ENCODE data around the gene PIK3C2G.
"Not testable (repeated sequence)": the region's sequence is repeated elsewhere in the genome, so short reads cannot be mapped to it uniquely, and the experiment has no call there.

Gene PIK3C2G

DNA sequence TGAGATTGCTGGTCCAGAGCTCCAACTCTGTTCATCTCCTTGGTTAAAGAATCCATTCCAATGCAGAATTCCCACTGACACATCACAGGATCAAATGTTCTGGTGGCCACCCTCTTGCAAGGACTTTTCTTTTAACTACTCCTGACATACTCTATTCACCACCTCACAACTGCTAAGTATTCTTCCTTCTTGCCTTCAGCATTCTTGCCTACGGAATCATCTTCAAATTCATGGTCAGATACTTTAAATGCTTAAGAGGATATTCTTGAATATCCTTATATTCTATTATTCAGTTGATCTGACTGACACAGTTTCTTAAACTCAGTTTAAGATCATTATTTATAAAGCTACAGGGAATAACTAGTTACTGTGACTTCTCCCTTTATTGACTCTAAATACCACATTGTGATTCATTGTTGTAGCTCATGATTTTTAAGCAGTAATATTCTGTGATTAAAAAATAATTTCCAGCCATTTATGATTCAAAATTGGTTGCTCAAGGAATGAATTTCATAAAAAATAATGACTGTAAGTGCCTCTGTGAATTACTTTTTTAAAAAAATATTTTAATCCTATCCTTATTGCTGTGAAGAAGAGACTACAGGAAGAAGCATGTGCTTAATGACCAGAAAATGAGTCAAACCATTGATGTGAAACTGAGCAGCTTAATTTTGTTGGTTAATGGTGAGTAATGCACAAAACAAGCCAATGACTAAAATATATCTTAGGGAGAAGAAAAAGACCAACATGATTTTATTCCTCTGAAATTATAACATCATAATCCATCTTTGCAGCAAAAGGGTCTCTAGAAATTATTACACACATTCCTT is 207.1 kb downstream of the PIK3C2G start:
- no peak for DNase-seq (ENCODE audit: low read depth in 2 of 2)

DNA sequence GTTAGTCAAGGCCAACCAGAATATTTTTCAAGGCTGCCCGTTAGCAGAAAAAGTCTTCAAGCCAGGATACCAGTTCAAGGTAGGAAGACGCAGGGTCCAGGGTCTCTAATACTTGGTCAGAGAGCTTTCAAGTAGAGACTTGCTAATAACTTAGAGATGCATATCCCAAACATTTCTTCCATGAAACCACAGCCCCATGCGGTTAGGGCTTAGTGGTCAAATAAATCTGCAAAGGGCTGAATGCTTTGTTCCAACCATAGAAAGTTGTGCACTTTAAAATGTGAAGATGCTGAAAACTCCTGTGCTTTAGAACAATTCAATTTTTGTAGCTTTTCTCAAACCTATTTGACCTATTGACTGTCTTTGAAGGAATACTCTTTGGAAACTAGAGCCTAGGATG is 208.9 kb downstream of the PIK3C2G start:
- no peak for DNase-seq (ENCODE audit: low read depth in 2 of 2)

DNA sequence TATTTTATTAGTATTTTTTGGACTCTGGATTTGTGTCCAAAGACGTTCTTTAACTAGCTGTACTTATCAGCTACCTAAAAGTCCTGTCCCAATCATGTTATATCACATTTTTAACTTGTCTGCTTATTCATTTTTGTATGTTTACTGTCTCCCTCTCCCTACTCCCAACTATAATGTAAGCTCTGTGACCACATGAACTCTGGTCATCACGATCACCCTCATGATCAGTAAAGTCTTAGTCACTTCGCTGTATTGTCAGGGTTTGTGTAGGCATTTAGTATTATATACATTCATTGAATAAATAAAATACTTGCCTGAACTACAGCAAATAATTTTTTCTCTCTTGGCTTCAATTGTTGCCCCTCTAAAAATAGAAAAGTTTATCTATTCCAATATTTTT is 211.0 kb downstream of the PIK3C2G start:
- no peak for DNase-seq (ENCODE audit: low read depth in 2 of 2)

DNA sequence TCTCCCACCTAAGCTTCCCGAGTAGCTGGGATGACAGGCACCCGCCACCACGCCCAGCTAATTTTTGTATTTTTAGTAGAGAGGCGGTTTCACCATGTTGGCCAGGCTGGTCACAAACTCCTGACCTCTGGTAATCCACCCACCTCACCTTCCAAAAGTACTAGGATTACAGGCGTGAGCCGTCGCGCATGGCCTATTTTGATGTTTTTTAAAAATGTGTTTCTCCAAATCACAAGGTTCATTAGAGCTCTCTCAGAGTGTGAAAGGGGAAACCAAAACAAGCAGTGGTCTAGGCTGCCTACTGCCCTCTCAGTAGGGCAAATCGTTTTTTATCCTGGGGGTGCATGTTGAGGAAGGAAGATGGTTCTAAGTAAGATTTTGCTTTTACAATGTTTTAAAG is 211.5 kb downstream of the PIK3C2G start:
- no peak for DNase-seq (ENCODE audit: low read depth in 2 of 2)

DNA sequence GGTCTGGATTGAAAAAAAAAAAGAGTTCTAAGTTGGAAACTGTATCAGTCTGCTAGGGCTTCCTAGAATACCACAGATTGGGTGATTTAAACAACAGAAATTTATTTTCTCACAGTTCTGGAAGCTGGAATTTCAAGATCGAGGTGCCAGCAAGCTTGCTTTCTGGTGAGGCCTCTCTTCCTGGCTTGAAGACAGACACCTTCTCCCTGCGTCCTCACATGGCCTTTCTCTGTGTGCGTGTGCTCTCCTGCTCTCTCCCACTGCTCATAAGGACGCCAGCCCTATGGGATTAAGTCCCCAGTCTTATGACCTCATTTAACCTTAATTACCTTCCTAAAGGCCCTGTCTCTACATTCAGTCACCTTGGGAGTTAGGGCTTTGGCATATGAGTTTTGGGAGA is 215.5 kb downstream of the PIK3C2G start:
- DNase-seq (ENCODE audit: low read depth in 2 of 2) = no peak

DNA sequence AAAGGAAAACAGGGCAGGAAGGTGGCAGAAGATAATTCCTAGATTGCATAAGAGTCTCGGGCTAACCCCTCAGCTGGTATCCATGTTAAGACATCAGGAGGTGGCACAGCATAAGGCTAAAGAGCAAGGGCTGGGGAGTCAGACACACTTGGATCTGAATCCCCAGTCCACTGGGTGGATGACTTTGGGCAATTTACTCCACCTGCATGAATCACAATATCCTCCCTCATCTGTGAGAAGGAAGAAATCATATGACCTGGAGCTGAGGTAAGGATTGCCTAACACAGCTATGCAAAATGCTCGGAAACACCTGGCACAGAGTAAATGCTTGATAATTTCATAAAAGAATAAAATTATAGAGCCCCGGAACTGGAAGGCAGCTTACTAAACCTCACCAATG is 217.9 kb downstream of the PIK3C2G start:
- DNase-seq (ENCODE audit: low read depth in 2 of 2) = no peak

DNA sequence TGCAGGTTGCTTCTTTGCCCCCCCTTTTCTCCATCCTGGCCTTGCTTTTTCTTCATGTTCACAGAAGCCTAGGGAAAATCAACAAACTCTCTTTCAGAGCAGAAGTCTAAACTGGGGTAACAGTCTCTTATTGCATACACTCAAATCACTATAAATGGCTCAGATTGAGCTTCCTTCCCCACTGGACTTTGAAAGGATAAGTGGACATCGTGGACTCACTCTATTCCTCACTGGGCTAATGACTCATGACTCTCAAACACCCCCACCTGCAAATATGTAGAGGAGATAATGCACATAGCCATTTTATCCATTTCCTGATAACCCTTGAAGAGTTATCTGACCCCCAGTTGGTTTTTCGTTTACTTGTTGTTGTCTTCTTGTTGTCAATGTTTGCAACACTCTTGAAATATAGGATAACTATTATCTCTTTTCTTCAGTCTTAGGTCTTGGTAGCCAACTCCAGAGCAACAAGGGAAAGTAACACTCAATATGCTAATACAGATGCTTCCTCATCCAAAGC is 221.3 kb downstream of the PIK3C2G start:
- no peak for DNase-seq (ENCODE audit: low read depth in 2 of 2)

DNA sequence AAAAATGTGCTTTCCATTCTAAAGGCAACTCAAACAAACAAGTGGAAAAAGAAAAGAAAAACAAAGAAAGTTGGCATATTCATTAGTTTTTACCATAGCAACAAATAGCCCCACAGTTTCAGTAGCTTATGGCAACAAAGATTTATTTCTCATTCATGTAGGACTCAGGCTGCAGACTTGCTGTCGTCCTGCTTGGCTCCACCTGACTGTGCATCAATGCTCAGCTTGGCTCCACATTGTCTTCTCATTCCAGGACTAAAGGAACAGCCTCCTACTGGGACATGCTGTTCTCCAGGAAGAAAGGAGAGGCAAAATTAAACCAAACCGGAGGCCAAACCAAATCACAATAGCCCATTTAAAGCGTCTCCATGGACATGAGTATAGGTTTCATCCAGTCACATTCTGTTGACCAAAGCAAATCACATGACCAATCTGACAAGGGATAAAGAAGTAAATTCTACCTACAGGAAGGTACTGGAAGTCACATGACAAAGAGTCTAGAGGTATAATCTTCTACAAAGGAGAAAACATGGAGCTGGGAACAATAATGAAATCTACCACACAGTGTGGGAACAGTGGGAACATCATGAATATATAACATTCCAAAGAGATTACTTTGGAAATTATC is 222.5 kb downstream of the PIK3C2G start:
- DNase-seq (ENCODE audit: low read depth in 2 of 2) = no peak

DNA sequence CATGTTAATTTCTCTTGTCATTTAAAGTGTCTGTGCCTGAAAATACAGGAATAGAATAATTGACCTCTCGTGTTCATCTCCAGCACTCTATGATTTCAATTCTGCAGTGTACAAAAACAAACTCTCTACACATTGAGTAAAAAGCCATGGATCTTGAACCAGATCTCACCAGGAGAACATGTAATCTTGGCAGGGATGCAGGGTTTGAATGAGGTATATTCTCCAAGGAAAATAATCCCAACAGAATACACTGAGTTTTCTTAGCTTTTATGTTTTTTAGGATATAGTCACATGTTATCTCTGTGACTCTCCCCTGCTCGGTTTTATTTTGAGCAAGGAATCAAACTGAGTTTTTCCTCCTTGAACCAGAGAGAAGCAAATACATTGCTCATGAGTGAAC is 224.7 kb downstream of the PIK3C2G start:
- no peak for DNase-seq (ENCODE audit: low read depth in 2 of 2)

DNA sequence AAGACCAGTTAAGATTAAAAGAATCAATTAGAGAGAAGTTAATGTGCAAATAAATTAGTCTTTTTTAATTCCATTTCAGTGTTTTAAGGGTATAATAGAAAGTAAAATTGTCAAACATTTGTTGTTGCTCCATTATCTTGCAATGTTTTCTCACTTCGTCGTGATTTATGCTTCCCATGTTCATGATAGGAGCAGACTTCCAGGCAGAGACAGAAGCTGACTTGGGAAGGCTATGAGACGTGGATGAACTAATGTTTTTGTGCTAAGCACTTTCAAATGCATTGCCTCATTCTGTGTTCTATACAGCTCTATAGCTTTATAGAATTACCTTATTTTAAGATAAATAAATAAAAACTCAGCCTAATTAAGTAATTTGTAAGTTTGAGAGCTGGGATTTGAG is 226.2 kb downstream of the PIK3C2G start:
- no peak for DNase-seq (ENCODE audit: low read depth in 2 of 2)

DNA sequence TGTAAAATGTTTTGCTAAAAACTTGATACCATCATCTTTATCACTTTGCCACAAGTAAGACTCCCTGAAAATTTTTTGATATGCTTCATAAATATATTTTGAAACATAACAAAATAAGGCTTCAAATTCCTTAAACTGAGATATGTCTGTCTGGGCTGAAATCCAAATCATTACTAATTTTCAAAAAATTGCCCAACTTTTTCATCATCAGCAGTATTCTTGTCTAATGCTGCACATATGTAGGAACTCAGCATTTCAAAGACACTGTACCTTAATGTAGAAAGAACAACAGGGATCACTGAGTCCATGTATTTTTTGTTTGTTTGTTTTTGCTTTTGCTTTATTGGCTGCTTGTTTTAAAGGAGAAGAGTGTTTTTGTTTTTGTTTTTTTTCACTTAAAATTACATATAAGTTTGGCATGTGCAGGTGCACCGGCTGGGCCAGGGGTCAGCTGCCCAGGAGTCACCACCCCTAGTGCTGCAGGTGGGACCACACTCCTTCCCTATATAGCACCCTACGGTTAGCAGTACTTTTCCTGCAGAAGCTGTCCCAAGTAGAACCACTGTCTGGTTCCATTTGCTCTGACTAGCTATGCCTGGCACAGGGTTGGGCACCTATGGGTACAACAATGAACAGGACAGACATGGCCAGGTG is 231.2 kb downstream of the PIK3C2G start:
- DNase-seq (ENCODE audit: low read depth in 2 of 2) = no peak

DNA sequence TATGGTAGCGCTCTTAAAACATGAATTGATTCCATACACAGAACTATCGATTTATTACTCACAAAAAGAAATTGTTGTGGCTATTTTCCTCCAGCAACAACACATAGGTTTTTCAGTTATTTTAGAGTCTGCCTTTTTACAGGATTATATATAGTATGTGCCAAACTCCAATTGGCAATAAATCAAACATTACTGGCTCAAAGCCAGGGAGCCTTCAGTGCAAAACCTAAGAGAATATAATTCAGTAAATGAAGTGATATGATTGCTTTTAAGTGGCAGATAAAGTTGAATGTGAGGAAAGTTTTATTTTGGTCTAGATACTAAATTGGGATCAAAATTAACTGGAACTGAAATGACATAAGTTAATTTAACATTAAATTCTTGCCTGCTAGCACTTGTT is 234.8 kb downstream of the PIK3C2G start:
- DNase-seq (ENCODE audit: low read depth in 2 of 2) = no peak

DNA sequence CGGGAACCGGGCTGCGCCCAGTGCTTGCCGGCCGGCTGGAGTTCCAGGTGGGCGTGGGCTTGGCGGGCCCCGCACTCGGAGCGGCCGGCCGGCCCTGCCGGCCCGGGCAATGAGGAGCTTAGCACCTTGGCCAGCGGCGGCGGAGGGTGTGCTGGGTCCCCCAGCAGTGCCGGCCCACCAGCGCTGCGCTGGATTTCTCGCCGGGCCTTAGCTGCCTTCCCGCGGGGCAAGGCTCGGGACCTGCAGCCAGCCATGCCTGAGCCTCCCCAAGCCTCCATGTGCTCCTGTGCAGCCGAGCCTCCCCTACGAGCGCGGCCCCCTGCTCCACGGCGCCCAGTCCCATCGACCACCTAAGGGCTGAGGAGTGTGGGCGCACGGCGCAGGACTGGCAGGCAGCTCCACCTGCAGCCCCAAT is 238.8 kb downstream of the PIK3C2G start:
- DNase-seq (ENCODE audit: low read depth in 2 of 2) = not testable (repeated sequence)

DNA sequence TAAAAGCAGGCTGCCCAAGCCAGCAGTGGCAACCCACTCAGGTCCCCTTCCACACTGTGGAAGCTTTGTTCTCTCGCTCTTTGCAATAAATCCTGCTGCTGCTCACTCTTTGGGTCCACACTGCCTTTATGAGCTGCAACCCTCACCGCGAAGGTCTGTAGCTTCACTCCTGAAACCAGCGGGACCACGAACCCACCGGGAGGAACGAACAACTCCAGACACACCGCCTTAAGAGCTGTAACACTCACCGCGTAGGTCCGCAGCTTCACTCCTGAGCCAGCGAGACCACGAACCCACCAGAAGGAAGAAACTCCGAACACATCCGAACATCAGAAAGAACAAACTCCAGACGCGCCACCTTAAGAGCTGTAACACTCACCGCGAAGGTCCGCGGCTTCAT is 239.4 kb downstream of the PIK3C2G start:
- DNase-seq (ENCODE audit: low read depth in 2 of 2) = not testable (repeated sequence)

DNA sequence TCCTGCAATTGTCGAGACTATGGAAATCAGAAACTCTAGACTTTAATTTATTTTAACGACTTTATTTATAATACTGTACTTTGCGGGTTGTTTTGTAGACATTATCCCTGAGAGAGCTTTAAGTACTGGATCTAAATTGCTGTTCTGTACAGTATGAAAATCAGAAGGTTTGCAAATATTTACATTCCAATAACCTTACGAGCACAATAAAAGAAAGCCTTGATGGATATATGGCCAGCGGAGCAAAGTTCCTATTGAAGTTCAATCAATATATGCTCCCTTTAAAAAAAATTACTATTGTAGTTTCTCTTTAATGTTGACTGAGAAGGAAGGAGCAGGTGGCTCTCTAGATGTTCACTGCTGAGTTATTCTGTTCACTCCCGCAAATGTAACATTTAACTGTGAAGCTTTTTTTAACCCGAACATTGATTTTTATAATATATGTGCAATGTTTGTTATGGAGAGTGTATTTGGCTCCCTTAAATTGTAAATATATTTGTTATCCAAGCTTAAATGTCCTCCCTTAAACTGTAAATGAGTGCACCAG is 241.2 kb downstream of the PIK3C2G start:
- no peak for DNase-seq (ENCODE audit: low read depth in 2 of 2)

DNA sequence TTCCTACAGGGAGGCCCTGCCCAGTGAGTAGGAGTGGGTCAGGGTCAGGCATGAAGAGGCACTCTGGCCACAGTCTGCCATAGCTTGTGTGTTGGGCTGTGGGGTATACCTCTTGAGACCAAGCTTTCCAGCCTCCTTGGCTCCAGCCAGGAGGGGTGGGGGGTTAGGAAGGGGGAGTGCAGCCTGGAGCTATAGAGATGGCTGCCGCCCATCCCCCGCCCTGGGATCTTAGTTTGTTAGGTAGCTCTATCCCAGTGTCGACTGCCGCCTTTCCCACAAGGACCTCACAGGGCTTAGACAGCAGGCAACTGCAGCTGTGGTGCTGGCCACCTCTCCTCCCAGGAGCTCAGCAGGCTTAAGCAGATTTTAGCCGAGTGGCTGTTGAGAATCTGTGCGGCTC is 260.1 kb downstream of the PIK3C2G start:
- no peak for DNase-seq (ENCODE audit: low read depth in 2 of 2)

DNA sequence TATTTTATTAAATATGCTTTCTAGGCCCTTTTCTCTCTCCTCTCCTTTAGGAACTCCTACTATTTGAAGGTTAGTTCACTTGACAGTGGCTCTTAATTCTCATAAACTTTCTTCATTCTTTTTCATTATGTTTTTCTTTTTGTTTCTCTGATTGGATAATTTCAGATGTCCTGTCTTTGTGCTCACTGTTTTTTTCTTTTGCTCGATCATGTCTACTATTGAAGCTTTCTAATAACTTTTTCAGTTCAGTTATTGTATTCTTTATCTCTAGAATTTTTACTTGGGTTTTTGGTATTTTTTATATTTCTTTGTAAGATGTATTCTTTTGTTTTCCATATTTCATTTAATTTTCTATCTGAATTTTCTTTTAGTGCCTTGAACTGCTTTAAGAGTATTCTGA is 261.5 kb downstream of the PIK3C2G start:
- DNase-seq (ENCODE audit: low read depth in 2 of 2) = no peak

DNA sequence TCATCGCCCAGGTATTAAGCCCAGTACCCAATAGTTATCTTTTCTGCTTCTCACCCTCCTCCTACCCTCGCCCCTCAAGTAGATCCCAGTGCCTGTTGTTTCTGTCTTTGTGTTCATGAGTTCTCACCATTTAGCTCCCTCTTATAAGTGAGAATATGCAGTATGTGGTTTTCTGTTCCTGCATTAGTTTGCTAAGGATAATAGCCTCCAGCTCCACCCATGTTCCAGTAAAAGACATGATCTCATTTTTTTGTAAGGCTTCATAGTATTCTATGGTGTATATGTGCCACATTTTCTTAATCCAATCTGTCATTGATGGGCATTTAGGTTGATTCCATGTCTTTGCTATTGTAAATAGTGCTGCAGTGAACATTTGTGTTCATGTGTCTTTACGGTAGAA is 281.2 kb downstream of the PIK3C2G start:
- DNase-seq (ENCODE audit: low read depth in 2 of 2) = not testable (repeated sequence)

DNA sequence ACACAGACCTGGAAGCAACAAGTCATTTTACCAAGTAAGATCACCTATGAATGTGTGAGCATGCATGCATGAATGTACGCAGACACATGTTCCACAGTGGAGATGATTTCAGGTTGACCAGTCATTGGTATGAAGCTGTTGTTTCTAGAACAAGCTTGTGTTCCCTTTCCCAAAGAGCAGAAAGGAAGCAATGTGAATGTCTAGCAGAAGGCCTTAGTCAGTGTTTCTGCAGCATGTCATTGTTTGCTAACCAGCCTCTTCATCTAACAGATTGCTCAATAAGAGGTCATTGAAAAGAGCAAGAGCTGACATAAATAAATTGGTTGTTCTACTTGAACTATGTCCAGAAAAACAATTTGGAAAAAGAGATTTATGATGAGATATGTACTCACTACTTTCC is 285.1 kb downstream of the PIK3C2G start:
- DNase-seq (ENCODE audit: low read depth in 2 of 2) = no peak

DNA sequence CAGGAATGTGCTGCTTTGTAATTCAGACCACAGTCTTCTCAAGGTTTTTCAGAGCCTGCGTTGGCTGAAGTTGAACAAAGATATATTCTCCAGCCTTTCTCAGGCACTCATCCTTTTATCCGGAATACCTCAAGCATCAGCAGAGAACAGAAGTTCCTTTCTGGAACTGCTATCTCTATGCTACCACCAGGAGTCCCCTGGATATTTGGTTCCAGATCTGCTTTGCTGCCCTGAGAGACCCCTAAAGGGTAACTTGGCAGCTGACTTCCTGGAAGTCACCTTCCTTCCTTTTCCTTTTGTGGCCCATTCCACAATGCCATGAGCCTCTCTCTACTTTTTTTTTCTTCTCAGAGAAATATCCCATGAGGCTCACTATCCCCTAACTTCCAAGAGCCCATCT is 288.3 kb downstream of the PIK3C2G start:
- no peak for DNase-seq (ENCODE audit: low read depth in 2 of 2)

DNA sequence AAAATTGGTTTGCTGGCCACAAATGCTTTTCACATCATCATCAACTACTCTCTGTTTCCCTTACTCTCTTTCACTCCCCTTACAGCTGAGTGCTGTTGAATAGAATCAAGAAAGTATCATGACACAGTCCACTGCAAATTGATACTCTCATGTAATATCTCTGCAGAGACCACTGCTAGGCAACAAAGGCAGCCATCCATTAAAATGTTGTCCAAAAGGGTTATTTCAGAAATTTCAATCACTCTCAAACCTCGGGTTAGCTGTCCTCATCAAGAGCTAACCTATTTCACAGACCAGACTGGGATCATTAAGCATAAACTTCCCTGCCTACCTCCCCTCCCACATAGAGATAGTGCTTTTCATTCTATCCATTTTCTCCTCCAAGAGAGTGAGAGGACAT is 289.8 kb downstream of the PIK3C2G start:
- DNase-seq (ENCODE audit: low read depth in 2 of 2) = no peak

DNA sequence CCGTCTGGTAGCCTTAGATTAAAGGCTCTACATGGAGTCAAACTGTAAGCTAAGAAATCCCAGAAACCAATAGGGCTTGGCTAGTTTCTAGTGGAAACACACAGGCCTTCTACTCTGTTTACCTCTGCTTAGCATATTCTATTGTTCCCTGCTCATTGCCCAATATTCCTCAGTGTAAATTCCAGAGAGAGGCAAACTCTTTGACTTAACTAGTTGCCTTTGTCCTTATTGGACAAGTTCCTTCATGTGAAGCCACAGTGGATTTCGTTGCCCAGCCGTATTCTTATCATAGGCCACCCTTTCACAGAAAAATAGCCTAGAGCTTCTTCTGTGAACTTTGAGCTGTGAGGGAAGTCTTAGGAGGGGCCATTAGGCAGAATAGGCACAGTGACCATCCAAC is 290.4 kb downstream of the PIK3C2G start:
- no peak for DNase-seq (ENCODE audit: low read depth in 2 of 2)

DNA sequence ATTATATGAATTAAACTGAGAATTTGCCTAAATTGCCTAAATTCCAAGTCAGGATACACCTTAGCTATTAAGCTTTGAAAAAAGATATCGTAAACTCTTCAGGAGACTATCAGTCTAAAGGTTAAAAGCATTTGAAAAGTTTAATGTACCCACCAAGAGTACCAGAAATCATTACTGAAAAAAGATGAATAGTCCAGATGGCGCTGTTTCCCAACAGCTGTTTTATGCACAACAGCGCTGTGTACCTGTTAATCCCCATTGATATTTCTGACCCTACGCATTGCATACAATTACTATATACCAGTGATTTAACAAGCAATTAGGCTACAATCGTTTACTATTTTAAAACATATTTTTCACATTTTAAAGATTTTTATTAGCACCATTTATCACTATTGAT is 291.5 kb downstream of the PIK3C2G start:
- no peak for DNase-seq (ENCODE audit: low read depth in 2 of 2)

All from stimulated activated CD4-positive, alpha-beta T cell treated with anti-CD3 and anti-CD28 coated beads, Interleukin-15, amount 100 ng/mL, for 48 hours (primary cell).